Measurements from ENCODE around the gene HEATR9. TPM values are rescaled to one million over a fixed set of nuclear protein-coding genes. Genes with fewer than 3 reads are reported as not detected.

The HEATR9 gene
- total RNA-seq, 1 donor from 2014 or later, result 0.13 TPM

- H3K4me1 Mint-ChIP-seq (ENCODE audit: low read depth), result peaks cover 51% of the 10 kb centered on the region
- no peaks in the 10 kb centered on the region for H3K27me3 Mint-ChIP-seq (ENCODE audit: insufficient read depth)
- intact Hi-C loops (cut with micrococcal nuclease), result no loop called here
- H3K36me3 Mint-ChIP-seq (ENCODE audit: low read depth), result peaks cover 15% of the 10 kb centered on the region
- peak; percentile 26 for DNase-seq (ENCODE audit: low spot score)
- no peak overlapping the region for H3K4me3 Mint-ChIP-seq
- peak overlapping the region; percentile 4 for H3K27ac Mint-ChIP-seq
- H3K9me3 Mint-ChIP-seq, result no peaks in the 10 kb centered on the region
Observed at GRCh38 chr17:35870906-35871819, 2.5 kb upstream of the HEATR9 start.

GRCh38 chr17:35867574-35867973 is 1.1 kb downstream of the HEATR9 start:
- DNase-seq (ENCODE audit: low spot score), result no peak
- Mint-ChIP-seq H3K36me3 (ENCODE audit: low read depth) (peaks cover 20% of the 10 kb centered on the region), H3K4me1 (ENCODE audit: low read depth) (peaks cover 68% of the 10 kb centered on the region), H3K27ac (no peak overlapping the region), H3K27me3 (ENCODE audit: insufficient read depth) (no peaks in the 10 kb centered on the region), H3K9me3 (no peaks in the 10 kb centered on the region), H3K4me3 (no peak overlapping the region)
- intact Hi-C loops (cut with micrococcal nuclease), result no loop called here

- no peak overlapping the region for H3K4me3 Mint-ChIP-seq
- no peak overlapping the region for H3K27ac Mint-ChIP-seq
- intact Hi-C loops (cut with micrococcal nuclease), result no loop called here
- no peak for DNase-seq (ENCODE audit: low spot score)
- peaks cover 19% of the 10 kb centered on the region for H3K36me3 Mint-ChIP-seq (ENCODE audit: low read depth)
- no peaks in the 10 kb centered on the region for H3K27me3 Mint-ChIP-seq (ENCODE audit: insufficient read depth)
- peaks cover 60% of the 10 kb centered on the region for H3K4me1 Mint-ChIP-seq (ENCODE audit: low read depth)
- H3K9me3 Mint-ChIP-seq, result no peaks in the 10 kb centered on the region
Observed at GRCh38 chr17:35866341-35866950, 2.2 kb downstream of the HEATR9 start.

- intact Hi-C loops (cut with micrococcal nuclease), result no loop called here
- H3K4me1 Mint-ChIP-seq (ENCODE audit: low read depth), result peaks cover 53% of the 10 kb centered on the region
- peaks cover 21% of the 10 kb centered on the region for H3K36me3 Mint-ChIP-seq (ENCODE audit: low read depth)
- DNase-seq (ENCODE audit: low spot score), result no peak
- no peaks in the 10 kb centered on the region for H3K9me3 Mint-ChIP-seq
- no peaks in the 10 kb centered on the region for H3K27me3 Mint-ChIP-seq (ENCODE audit: insufficient read depth)
- no peak overlapping the region for H3K4me3 Mint-ChIP-seq
- H3K27ac Mint-ChIP-seq, result peak overlapping the region; percentile 8
Observed at GRCh38 chr17:35865412-35866340, 3.0 kb downstream of the HEATR9 start.

GRCh38 chr17:35864853-35865252 is 3.8 kb downstream of the HEATR9 start:
- Mint-ChIP-seq H3K27me3 (ENCODE audit: insufficient read depth) (no peaks in the 10 kb centered on the region), H3K36me3 (ENCODE audit: low read depth) (peaks cover 22% of the 10 kb centered on the region), H3K9me3 (no peaks in the 10 kb centered on the region), H3K4me1 (ENCODE audit: low read depth) (peaks cover 49% of the 10 kb centered on the region), H3K27ac (no peak overlapping the region), H3K4me3 (no peak overlapping the region)
- no peak for DNase-seq (ENCODE audit: low spot score)
- intact Hi-C loops (cut with micrococcal nuclease), result no loop called here

GRCh38 chr17:35856603-35857002 is 12.1 kb downstream of the HEATR9 start:
- peak overlapping the region; percentile 0 for H3K27ac Mint-ChIP-seq
- peaks cover 28% of the 10 kb centered on the region for H3K4me1 Mint-ChIP-seq (ENCODE audit: low read depth)
- intact Hi-C loops (cut with micrococcal nuclease), result no loop called here
- no peak overlapping the region for H3K4me3 Mint-ChIP-seq
- DNase-seq (ENCODE audit: low spot score), result no peak
- H3K27me3 Mint-ChIP-seq (ENCODE audit: insufficient read depth), result no peaks in the 10 kb centered on the region
- H3K9me3 Mint-ChIP-seq, result no peaks in the 10 kb centered on the region
- H3K36me3 Mint-ChIP-seq (ENCODE audit: low read depth), result peaks cover 30% of the 10 kb centered on the region

GRCh38 chr17:35855965-35856364 is 12.7 kb downstream of the HEATR9 start:
- Mint-ChIP-seq H3K27me3 (ENCODE audit: insufficient read depth) (no peaks in the 10 kb centered on the region), H3K4me3 (no peak overlapping the region), H3K36me3 (ENCODE audit: low read depth) (peaks cover 34% of the 10 kb centered on the region), H3K4me1 (ENCODE audit: low read depth) (peaks cover 34% of the 10 kb centered on the region), H3K9me3 (no peaks in the 10 kb centered on the region), H3K27ac (no peak overlapping the region)
- intact Hi-C loops (cut with micrococcal nuclease), result no loop called here
- no peak for DNase-seq (ENCODE audit: low spot score)

- DNase-seq (ENCODE audit: low spot score), result peak; percentile 49
- peaks cover 19% of the 10 kb centered on the region for H3K4me1 Mint-ChIP-seq (ENCODE audit: low read depth)
- H3K9me3 Mint-ChIP-seq, result no peaks in the 10 kb centered on the region
- intact Hi-C loops (cut with micrococcal nuclease), result loop anchor here (1.0 to 5.0 kb wide), 6 partner anchors 47 to 300 kb away; partner anchors contain the start of gene RDM1
- H3K36me3 Mint-ChIP-seq (ENCODE audit: low read depth), result peaks cover 45% of the 10 kb centered on the region
- no peaks in the 10 kb centered on the region for H3K27me3 Mint-ChIP-seq (ENCODE audit: insufficient read depth)
- peak overlapping the region; percentile 42 for H3K27ac Mint-ChIP-seq
- H3K4me3 Mint-ChIP-seq, result no peak overlapping the region
Observed at GRCh38 chr17:35849469-35850348, 19.0 kb downstream of the HEATR9 start.

GRCh38 chr17:35847633-35848373 is 20.9 kb downstream of the HEATR9 start:
- Mint-ChIP-seq H3K27me3 (ENCODE audit: insufficient read depth) (no peaks in the 10 kb centered on the region), H3K4me1 (ENCODE audit: low read depth) (peaks cover 17% of the 10 kb centered on the region), H3K4me3 (no peak overlapping the region), H3K27ac (no peak overlapping the region), H3K36me3 (ENCODE audit: low read depth) (peaks cover 50% of the 10 kb centered on the region), H3K9me3 (no peaks in the 10 kb centered on the region)
- DNase-seq (ENCODE audit: low spot score), result no peak
- intact Hi-C loops (cut with micrococcal nuclease), result loop anchor here (5.0 kb wide), 1 partner anchor 224 kb away; no protein-coding TSS in a partner anchor

GRCh38 chr17:35847006-35847405 is 21.7 kb downstream of the HEATR9 start:
- Mint-ChIP-seq H3K27me3 (ENCODE audit: insufficient read depth) (no peaks in the 10 kb centered on the region), H3K36me3 (ENCODE audit: low read depth) (peaks cover 51% of the 10 kb centered on the region), H3K4me1 (ENCODE audit: low read depth) (peaks cover 17% of the 10 kb centered on the region), H3K9me3 (no peaks in the 10 kb centered on the region), H3K27ac (no peak overlapping the region), H3K4me3 (no peak overlapping the region)
- DNase-seq (ENCODE audit: low spot score), result no peak
- intact Hi-C loops (cut with micrococcal nuclease), result loop anchor here (5.0 kb wide), 1 partner anchor 225 kb away; no protein-coding TSS in a partner anchor

GRCh38 chr17:35846055-35846809 is 22.5 kb downstream of the HEATR9 start:
- Mint-ChIP-seq H3K27ac (no peak overlapping the region), H3K9me3 (no peaks in the 10 kb centered on the region), H3K27me3 (ENCODE audit: insufficient read depth) (no peaks in the 10 kb centered on the region), H3K36me3 (ENCODE audit: low read depth) (peaks cover 49% of the 10 kb centered on the region), H3K4me3 (no peak overlapping the region), H3K4me1 (ENCODE audit: low read depth) (peaks cover 13% of the 10 kb centered on the region)
- DNase-seq (ENCODE audit: low spot score), result no peak
- intact Hi-C loops (cut with micrococcal nuclease), result loop anchor here (5.0 kb wide), 1 partner anchor 226 kb away; no protein-coding TSS in a partner anchor

Data from activated T-helper 1 cell treated with anti-CD3 and anti-CD28 coated beads, Interleukin-12 subunit alpha, Interleukin-12 subunit beta, Interleukin-2, Interleukin-4 antibody, amounts not matched to agents 30 ng/mL and 10 ng/mL and 1 ng/mL, durations not matched to agents 14 hours and 24 hours and 36 hours (primary cell).